Amniotic stem cell (primary cell): ENCODE measurements around the gene CACNA1B.

ENCODE experiments used
- DNase-seq: peaks from one replicate; lab custom pipeline; 2025; lab: John Stamatoyannopoulos, UW

CACNA1B gene

DNA sequence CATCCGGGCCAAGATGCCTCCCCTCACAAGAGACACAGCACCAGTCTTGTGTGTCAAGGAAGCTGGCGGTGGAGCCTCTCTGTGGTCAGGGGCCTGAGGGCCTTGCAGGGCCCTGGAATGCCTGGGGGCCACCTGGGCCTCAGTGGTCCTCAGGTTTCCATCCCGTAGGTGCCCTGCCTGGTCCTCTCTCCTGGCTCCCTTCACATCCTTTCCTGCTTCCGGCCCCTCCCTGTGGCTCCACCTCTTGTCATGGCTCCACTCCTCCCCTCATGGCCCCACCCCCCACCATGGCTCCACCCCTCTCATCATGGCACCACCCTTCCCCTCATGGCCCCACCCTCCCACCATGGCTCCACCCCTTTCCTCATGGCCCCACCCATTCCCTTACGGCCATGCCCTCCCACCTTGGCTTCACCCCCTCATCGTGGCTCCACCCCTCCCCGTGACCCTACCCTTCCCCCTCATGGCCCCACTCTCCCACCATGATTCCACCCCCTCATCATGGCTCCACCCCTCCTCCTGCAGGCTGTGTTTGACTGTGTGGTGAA lies 175.8 kb downstream of the CACNA1B start:
- no peak for DNase-seq

DNA sequence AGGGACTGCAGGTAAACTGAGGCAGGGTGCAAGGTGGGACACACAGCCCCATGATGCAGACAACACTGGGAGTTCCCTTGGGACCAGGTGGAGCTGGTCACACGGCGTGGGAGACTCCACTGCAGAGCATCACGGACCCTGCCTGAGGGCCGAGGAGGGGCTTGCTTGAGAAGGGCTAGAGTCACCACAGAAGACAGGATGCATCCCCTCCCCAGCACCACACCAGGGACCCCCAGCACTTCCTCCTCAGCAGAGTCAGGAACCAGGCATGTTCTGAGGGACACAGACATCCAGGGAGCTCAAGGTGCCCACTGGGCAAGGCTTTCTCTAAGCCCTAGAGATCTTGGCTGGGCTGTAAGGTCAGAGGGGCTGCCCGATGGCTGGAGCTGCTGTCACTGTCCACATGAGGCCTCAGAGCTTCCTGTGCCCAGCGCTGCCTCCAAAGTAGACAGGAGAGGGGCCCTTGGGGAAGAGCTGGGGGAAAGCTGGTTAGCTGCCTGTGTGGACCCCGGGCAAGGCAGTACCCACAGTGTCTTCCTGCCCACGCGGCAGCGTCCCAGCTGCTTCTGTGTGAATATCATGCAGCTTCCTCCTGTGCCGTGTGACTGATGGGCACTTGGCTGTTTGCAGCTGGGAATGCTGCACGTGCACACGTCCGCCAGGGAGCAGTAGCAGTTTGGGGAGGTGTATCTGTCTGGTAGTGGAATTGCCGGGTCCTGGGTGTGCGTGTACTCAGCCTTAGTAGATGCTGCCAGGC lies 176.6 kb downstream of the CACNA1B start:
- no peak for DNase-seq

DNA sequence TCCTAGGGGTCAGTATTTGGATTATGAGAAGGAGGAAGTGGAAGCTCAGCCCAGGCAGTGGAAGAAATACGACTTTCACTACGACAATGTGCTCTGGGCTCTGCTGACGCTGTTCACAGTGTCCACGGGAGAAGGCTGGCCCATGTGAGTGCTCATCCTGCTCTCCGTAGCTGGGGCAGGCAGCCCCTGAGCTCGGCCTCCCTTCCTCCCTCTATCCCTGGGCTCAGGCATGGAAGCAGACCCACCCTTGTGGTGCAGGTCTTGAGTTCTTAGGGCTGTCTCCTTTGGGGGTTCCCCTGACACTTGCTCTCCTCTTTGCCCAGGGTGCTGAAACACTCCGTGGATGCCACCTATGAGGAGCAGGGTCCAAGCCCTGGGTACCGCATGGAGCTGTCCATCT lies 180.1 kb downstream of the CACNA1B start:
- no peak for DNase-seq

DNA sequence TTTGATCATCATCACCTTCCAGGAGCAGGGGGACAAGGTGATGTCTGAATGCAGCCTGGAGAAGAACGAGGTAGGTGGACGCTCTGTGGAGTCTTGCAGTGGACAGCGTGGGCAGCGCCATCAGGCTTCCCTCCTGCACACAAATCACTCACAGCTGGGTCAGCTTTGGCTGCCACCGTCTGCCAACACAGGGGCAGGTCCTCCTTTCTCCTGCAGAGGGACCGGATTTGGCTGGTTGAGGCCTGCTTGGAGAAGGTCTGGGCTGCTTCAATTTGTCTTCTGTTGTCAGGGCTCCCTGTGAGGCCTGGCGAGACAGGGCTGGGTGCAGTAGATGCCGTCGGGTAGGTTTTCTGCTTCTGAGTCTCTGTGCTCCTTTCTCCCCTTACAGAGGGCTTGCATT lies 180.6 kb downstream of the CACNA1B start:
- no peak for DNase-seq

DNA sequence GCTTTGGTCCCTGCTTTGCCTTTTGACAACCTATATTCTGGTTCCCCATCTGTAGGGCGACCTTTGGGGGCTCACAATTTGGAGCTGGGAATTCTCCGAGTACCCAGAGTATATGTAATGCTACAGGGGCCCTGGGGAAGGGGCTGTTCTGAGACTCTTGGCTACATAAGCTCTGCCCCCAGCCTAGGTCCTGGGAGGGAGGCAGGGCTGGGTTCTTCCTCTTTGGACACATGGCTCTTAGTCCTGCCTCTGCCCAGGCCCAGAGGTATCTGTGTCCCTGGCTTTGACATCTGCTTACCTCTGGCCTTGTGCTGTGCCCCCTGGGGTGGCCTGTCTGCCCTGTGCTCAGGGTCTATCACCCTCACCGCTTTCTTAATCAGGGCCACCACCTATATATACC lies 181.6 kb downstream of the CACNA1B start:
- no peak for DNase-seq

DNA sequence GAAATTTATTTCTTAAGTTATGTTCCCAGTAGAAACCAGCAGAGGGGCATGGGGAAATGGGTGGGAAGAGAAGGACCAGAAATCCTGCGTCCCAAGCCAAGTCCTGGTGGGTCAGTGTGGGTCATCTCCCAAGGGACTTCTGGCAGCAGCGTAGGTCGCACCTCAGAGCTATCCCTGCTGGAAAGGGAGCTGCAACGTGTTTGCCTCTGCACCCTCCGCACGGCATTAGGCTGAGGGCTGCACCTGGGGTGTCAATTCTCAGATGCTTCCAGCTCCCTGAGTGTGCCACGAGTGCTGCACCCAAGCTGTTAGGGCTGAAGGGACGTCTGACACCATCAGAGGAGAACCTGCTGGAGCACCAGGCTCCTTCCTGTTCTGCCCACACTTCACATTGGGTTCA lies 182.8 kb downstream of the CACNA1B start:
- DNase-seq = no peak

DNA sequence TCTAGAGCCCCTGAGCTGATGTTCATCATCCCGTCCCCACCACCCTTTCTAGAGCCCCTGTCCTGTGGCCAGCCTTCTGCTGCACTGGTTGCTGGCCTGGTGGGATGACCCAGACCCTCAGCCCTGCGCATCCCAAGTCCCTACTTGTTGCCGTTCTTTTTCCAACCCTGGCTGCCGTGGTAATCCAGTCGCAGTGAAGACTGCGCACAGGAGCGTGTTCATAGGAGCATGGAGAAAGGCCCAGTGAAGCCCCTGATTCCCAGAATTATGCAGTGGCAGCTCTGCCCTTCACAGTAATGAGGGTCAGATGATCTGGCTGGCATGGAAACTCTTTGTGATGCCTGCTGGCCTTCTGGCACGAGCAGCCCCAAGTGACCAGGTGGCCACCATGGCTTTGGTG lies 183.3 kb downstream of the CACNA1B start:
- DNase-seq = no peak

DNA sequence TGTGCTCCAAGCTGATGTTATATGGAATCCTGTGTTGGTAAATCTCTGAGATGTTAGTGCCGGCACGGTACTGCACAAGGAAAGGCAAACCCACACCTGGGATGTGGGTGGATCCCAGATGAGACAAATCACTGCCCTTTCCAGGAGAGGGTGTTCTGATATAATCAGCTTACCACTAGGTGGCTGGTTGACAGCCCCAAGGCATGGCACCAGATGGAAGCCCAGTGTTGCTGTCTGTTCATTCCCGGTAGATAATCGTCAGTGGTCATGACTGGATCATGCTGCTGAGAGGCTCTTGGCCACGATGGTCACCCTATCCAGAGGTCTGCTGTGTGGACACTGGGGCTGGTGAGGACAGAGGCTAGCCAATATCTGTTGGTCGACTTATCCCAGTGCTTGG lies 184.0 kb downstream of the CACNA1B start:
- no peak for DNase-seq

DNA sequence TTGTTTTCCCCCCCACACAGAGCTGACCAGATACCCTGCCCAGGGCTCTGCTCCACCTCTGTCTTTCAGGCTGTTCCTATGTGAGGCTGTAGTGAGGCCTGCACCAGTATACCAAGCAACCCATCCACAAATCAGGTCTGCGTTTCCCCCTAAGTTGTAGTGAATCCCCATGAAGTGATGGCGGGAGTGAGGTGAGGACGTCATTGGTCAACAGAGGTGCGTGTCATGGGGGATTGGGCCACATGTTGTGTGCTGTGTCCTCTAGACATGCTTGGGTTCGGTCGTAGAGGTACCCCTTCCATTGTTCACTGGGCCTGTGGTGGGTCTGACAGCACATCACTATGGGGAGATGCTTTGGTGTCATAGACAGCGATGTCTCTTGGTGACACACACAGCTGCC lies 184.6 kb downstream of the CACNA1B start:
- DNase-seq = no peak

DNA sequence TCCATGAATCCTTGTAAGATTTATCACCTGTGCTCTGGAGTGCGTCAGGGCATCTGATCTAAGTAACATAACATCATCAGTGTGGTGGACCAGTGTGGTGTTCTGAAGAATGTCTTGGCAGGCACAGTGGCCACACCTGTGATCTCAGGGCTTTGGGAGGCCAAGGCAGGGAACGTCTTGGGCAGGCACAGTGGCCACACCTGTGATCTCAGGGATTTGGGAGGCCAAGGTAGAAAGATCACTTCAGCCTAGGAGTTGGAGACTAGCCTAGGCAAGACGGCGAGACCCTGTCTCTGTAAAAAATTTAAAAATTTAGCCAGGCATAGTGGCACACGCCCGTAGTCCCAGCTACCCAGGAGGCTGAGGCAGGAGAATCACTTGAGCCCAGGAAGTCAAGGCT lies 185.5 kb downstream of the CACNA1B start:
- no peak for DNase-seq

DNA sequence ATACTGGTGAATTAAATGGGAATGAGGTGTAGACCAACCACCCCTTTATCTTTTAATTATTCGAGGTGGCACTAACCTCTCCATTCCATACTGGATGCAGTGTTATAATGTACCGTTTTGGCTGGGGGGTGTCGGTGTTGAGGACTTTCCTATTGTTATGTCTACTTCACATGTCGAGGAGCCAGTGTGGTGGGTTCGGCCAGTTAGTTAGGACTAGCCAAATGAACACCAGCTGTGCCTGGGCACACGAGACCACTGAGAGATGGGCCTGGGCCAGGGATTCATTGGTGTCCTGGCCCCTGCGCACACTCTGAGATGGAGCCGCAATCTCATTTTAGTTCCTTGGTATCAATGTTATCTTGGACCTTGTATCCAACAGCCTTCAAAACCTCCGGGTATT lies 186.2 kb downstream of the CACNA1B start:
- DNase-seq = no peak

DNA sequence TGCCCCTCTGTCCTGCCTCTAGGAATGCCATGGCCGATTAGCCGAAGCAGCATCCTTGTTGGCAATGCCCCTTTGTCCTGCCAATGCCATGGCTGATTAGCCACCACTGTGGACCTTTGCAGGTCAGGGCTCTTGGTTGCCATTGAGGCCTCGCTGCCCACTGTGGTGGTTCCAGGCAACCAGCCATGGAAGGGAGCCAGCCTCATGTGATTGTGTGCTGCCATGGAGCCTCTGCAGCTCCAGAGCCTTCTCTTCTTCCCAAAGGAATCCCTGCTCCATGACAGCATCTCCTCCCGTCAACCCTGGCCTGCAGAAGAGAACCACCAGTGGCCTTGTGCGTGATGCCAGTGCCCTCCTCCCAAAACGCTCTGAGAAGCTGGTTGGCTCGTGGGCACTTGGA lies 187.0 kb downstream of the CACNA1B start:
- no peak for DNase-seq

DNA sequence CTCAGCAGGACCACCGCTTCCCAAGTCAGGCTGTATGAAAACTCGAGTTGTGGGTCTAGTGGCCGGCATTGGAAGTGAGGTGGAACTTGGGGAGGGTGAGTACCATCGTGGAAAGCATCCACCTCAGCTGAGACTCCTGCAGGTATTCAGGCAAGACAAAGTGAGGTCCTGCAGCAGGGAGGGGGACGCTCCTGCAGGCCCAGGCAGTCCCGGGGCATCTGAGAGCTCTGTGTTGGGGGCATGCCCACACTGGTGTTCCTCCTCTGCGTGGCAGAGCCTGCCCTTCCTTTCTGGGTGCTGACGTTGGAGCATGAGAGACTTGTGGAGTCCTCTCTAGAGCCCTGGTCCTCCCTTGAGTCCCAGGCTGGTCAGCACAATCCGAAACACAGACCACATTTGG lies 187.7 kb downstream of the CACNA1B start:
- no peak for DNase-seq

DNA sequence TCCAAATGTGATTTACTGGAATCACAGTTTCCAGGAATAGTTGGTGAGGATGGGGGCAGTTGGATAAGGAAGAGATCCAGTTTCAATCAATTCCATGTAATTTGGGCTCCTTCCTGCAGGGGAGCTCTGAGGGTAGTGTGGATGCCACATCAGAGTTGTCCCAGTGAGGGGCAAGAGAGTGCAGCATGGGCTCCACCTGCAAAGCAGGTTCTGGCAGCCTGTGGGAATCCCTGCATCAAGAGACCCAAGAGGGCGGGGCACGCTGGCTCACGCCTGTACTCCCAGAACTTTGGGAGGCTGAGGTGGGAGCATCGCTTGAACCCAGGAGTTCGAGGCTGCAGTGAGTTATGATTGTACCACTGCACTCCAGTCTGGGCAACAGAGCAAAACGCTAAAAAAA lies 188.5 kb downstream of the CACNA1B start:
- DNase-seq = no peak

DNA sequence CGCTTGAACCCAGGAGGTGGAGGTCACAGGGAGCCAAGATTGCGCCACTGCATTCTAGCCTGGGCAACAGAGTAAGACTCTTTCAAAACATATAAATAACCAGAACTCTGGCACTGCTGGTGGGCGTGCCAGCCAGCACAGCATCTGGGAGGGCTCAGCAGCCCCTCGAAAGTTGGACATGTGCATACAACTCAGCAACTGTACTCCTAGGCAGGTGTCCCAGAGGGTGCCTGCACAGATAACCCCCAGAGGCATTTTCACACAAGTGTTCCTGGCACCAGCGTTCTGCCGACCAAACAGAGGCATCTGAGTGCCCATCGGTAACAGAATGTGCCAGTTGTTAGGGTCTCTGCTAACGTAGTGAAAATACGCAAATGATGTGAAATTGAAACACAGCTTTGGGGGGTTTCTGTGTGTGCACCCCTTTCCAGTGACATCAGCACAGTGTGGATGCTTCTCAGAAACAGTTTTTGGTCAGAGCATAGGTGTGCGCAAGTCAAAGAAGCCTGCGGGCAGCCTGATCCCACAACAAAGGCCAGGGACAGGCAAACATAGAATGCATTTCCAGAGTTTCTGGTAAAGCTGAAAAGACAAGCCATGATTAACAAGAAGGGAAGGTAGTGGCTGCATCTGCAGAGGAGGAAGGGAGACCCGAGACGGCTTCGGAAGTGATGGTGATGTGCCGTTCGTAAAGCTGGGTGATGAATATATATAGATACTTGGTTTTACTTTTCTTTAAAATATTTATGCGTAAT lies 190.2 kb downstream of the CACNA1B start:
- DNase-seq = no peak

DNA sequence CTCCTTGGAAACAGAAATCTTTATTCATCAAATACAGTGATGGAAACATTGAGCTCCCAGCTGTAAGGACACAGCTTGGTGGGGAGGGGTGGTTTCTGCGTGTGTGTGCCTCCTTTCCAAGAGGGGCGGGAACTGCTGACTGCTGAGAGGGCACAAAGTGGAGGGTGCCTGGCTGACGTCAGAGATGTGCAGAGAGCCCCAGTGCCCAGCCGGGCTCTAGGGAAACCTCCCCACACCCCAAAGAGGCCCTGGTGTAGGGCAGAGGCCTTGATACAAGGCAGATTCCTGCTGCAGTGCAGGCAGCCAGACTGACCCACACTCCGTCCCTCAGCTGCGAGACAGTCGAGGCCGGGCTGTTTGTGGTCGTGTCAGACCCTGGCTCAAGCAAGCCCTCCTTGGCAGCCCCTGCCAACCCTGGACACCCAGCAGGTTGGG lies 191.0 kb downstream of the CACNA1B start:
- DNase-seq = no peak

DNA sequence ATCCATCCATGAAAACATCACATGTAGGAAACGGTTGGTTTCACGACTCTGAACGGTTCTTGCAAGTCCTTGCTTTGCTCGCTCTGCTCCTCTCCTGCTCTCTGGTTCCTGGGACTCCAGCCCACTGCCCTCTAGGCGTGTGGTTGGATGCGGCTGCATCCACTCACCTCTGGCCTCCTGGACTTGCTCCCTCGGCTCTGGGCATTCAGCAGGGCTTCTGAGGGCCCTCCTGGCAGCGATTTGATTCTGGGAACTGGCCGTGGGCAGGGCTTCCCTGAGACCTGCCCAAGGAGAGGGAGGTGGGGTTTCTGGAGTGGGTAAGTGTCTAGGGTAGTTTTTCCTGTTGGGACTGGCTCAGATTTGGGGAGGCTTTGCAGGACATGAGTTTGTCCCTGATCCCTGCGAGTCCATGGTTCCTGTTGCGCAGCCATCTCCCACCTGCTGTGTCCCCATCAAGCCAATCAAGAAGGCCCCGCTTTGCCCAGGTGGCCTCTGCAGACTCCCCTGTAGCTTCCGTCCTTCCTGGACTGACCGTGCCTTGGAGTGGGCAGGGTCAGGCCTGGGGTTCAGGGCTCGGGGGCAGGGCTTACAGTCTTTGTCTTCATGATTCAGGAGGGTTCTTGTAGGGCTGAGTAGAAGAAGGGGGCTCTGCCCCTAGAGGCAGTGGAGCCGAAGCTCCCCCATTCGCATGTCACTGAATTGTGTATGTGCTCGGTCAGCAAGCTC lies 192.3 kb downstream of the CACNA1B start:
- no peak for DNase-seq

DNA sequence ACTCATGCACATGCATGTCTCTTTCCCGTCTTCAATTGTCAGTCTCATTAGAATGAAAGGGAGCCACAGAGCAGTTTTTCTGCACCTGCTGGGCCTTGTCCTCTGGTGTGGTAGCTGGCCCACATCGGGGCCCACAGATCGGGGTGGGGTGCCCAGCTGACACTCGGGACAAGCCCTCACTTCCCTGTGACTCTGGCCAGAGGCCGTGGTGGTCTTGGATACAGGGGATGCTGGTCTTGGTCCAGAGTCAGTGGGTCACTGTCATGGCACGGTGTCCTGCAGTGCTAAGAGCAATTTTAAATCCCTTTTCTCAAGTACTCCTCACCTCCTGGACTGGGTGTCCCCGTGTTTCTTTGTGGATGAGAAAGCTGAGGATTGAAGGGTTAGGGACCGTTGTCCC lies 193.2 kb downstream of the CACNA1B start:
- DNase-seq = no peak

DNA sequence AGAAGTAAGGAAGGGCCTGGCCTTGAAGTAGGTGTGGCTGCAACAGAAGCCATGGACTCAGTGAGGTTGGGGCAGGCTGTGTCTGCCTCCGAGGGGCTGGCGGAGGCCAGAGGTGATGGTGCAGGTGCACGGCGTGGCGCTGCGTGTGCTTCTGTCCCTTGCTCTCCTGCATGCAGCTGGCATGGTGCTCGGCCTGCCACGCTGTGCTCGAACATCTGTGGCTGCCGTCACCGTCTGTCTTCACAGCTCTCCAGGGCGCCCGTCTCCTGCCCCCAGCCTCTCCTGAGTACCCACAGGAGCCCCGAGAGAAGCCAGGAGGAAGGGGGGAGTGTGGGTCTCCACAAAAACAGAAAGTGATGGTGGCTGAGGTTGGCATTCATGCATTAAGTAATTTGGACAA lies 193.7 kb downstream of the CACNA1B start:
- DNase-seq = no peak

DNA sequence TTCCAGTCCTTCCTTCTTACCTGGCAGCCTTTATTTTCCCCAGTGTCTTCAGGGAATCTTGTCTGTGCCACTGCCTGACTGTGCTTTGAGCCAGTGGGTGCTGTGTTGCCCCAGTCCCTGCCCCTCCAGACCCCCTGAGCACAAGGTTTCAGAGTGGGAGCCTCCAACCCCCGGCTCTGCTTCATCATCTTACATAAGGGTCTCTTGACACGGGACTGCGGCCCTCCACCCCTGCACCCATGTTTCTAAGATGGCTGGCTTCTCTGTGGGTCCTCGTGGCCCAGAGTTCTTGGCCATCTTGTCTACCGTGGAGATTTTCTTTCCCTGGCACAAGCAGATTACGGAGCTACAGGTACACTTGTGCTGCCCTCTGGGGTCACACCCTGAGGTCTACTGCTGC lies 194.1 kb downstream of the CACNA1B start:
- no peak for DNase-seq

DNA sequence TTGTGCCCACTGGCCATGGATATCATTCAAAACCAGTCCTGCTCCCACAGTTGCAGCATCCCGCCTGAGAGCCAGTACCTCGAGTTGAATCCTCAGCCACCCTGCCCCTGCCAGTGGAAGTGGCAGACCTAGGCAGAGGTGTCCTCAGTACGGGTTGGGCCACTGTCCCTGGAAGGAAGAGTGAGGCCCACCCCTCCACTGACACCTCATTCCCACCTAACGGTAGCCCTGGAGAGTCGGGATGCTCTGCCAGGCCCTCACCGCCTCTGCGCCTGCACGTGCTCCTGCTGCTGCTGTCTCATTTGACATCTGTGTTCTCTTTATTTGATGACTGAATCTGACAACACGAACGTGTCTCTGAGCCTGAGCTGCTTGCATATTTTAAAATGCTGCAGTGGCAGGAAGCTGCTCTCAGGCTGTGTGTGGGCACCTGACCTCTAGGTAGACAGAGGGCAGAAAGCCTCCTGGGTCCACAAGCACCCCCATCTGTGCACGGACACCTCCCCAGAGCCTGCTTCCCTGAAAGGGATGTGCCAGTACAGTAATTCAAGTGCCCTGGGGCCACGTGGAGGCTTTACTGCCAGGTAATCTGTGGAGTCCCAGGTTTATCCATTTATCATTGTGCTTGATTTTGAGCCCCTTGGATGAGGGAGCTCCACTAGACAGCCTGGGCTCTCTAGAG lies 194.7 kb downstream of the CACNA1B start:
- no peak for DNase-seq

DNA sequence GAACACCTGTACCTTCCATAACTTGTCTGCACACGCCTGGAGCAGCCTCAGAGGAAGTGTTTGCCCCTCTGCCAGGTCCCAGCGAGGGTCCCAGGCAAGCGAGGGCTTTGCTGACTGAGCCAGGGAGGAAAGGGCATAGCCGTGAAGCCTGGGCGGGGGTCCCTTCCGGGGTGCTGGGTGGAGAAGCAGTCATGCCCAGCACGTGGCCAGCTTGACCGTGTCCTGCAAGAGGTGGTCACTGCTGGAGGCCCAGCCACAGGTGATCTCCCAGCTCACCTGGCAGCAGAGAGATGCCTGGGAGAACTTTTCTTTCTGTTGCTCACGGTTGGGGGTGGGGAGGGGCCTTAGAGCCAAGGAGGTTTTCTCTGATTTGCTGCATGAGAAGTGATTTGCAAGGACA lies 195.3 kb downstream of the CACNA1B start:
- no peak for DNase-seq
